Measurements from ENCODE around the gene USP47. TPM values are rescaled to one million over a fixed set of nuclear protein-coding genes. Genes with fewer than 3 reads are reported as not detected.

Gene USP47, protein sequence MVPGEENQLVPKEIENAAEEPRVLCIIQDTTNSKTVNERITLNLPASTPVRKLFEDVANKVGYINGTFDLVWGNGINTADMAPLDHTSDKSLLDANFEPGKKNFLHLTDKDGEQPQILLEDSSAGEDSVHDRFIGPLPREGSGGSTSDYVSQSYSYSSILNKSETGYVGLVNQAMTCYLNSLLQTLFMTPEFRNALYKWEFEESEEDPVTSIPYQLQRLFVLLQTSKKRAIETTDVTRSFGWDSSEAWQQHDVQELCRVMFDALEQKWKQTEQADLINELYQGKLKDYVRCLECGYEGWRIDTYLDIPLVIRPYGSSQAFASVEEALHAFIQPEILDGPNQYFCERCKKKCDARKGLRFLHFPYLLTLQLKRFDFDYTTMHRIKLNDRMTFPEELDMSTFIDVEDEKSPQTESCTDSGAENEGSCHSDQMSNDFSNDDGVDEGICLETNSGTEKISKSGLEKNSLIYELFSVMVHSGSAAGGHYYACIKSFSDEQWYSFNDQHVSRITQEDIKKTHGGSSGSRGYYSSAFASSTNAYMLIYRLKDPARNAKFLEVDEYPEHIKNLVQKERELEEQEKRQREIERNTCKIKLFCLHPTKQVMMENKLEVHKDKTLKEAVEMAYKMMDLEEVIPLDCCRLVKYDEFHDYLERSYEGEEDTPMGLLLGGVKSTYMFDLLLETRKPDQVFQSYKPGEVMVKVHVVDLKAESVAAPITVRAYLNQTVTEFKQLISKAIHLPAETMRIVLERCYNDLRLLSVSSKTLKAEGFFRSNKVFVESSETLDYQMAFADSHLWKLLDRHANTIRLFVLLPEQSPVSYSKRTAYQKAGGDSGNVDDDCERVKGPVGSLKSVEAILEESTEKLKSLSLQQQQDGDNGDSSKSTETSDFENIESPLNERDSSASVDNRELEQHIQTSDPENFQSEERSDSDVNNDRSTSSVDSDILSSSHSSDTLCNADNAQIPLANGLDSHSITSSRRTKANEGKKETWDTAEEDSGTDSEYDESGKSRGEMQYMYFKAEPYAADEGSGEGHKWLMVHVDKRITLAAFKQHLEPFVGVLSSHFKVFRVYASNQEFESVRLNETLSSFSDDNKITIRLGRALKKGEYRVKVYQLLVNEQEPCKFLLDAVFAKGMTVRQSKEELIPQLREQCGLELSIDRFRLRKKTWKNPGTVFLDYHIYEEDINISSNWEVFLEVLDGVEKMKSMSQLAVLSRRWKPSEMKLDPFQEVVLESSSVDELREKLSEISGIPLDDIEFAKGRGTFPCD (N-terminal part only)
- polyA plus RNA-seq (ENCODE audit: insufficient read length in 10 of 10) = 10 to 100 TPM; 55.8 to 83.6 (median 68.4) TPM
- long read RNA-seq, donor 1, full-length matches to known transcripts = 6 of 32 reads
- long read RNA-seq, donor 1, partial matches to known transcripts = 26 of 32 reads
- long read RNA-seq, donor 1, other reads (novel, unspliced or antisense) = 0 of 32 reads
- long read RNA-seq, donor 2, partial matches to known transcripts = 26 of 26 reads
- long read RNA-seq, donor 2, other reads (novel, unspliced or antisense) = 0 of 26 reads
- long read RNA-seq, donor 3 = 0 reads
- long read RNA-seq, donor 4, partial matches to known transcripts = 7 of 8 reads
- long read RNA-seq, donor 4, other reads (novel, unspliced or antisense) = 0 of 8 reads
- long read RNA-seq, donor 5, full-length matches to known transcripts = 6 of 6 reads
- long read RNA-seq, donor 5, partial matches to known transcripts = 0 of 6 reads
- long read RNA-seq, donor 5, other reads (novel, unspliced or antisense) = 0 of 6 reads
- long read RNA-seq, donor 6, full-length matches to known transcripts = 4 of 55 reads
- long read RNA-seq, donor 6, partial matches to known transcripts = 51 of 55 reads
- long read RNA-seq, donor 6, other reads (novel, unspliced or antisense) = 0 of 55 reads
- long read RNA-seq, donor 7, full-length matches to known transcripts = 3 of 21 reads
- long read RNA-seq, donor 7, partial matches to known transcripts = 18 of 21 reads
- long read RNA-seq, donor 7, other reads (novel, unspliced or antisense) = 0 of 21 reads
- long read RNA-seq, donor 8, full-length matches to known transcripts = 2 of 17 reads
- long read RNA-seq, donor 8, partial matches to known transcripts = 15 of 17 reads
- long read RNA-seq, donor 8, other reads (novel, unspliced or antisense) = 0 of 17 reads
- long read RNA-seq, donor 9, full-length matches to known transcripts = 1 of 1 reads
- long read RNA-seq, donor 9, partial matches to known transcripts = 0 of 1 reads
- long read RNA-seq, donor 9, other reads (novel, unspliced or antisense) = 0 of 1 reads

GRCh38 chr11:11841723-11842420 is at the start of gene USP47:
Gene USP47, plus strand, starts transcription at chr11:11841972. Its CDS starts 214 bp downstream, at chr11:11842186.
- peak; percentile 91 to 97 (median 92) for DNase-seq

DNA sequence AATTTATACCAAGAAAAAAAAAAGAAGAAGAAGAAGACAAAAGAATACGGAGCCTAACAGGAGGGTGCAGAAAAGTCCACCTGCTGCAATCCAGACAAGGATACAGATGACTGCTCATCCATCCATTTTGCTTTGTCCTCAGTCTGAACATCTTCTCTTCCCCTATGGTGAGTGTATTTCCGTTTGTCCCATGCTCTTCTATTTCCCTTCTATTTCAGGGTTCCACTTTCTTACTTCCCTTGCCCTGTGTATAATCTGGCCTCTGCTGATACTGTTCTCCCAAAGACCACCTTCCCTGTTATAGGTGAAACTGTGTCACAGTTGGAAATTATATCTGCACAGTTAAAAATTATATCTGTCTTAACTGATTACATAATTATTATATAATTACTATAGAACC is 48.7 kb upstream of the USP47 start:
- DNase-seq = no peak

GRCh38 chr11:11798586-11799438 is 43.0 kb upstream of the USP47 start:
- DNase-seq = peak; percentile 52 to 81 (median 77)

- DNase-seq = no peak
These were observed 36.5 kb upstream of the USP47 start for GRCh38 chr11:11805228-11805627.

DNA sequence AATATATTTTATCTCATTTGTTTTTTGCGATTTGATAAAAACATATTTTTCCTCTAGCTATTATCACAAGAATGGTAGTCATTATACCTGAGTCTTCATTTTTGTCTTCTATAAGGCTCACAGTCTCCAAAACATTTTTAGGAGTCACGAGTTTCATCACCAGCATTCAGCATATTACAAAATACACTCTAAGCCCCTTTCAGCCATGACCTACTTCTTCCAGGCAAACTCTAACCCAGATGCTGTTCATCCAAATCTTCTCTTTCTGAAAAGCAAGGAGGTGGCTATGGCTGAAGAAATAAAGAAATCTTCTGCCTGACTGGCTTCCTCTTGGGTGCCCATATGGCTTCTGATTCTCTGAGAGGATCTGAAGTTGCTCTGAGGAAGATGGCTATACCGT is 35.7 kb upstream of the USP47 start:
- no peak for DNase-seq

DNA sequence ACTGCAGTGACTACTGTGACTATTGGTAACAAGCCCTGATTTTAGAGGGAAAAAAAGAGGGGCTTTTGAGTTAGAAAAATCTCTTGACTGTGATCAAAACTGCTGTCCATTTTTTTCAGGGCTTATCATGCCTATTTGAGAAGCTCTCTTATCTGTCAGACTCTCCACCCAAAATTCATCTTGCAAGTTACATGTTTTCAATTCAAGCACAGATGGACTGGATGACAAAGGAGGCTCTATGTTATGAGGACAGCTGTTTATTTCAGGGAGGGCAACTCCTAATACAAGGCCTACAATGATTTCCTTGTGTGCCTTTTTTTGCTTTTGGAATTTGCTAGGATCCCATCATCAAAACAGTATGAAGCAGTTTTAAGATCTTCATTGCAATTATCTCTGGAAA is 35.2 kb upstream of the USP47 start:
- peak in 1 of 3 donors; percentile 30 for DNase-seq

DNA sequence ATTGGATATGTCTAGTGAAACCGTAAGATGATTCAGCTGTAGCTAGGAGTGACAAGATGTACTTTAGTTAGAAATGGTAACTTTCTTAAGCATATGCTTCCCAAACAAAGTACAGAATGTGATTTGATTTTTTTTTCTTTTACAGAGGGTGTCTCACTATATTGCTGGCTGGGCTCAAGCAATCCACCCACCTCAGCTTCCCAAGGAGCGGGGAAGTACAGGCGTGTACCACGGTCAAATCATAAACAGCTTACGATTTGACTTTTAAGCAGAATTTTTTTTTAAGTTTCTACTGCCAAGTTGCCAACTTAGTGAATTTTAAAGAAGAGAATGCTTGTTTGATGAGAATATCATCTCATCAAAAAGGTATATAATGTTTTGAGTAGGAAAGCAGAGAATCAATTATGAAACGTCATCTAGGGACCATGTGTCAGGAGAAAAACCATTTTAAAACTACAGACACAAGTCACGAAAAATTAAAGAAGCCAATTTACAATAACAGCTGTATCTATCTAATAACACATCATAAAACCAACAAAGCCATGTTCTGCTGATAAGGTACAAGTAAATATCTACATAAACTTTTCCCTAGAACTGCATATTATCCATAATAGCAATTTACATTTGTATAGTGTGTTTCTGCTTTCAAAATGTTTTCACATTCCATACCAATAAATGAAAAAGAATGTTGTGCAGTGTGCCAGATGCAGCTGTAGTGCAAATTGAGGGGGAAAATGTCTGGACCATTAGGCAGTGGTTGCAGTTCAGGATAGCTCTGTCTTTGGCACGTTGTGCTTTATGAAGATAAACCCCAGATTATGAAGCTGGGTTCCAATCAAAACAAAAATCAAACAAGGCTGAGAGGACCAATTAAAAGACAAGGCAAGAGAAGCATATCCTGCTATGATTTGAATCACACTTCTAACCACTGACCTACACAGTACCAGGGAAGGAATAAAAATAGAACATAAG is 33.7 kb upstream of the USP47 start:
- no peak for DNase-seq

DNA sequence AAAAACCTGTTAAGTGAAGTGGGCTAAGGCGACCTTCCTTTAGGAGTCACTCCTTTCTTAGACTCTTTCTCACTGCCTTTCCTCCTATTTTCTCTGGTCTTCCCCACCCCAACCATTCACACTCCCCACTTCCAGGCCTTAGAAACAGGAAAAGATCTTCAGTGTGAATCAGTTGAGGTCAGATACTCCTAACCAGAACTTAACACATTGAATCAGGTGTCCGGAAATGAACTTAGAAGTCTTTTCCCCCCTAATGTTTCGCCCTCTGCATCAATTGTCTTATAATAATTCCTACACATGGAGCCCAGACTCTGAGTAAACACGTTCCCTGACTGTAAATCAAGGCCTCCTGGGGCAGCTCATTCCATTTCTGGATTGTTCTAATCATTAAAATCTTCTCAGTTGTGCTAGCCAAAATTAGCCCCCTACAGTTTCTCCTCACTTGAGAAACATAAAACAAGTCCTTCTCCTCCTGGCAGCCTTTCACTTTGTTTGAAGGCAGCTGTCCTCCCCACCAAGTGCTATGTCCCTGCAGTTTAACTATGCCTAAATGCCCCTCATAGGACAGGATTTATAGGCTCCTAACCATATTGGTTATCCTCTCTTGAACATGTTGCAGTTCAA is 32.7 kb upstream of the USP47 start:
- peak in 1 of 3 donors; percentile 39 for DNase-seq

DNA sequence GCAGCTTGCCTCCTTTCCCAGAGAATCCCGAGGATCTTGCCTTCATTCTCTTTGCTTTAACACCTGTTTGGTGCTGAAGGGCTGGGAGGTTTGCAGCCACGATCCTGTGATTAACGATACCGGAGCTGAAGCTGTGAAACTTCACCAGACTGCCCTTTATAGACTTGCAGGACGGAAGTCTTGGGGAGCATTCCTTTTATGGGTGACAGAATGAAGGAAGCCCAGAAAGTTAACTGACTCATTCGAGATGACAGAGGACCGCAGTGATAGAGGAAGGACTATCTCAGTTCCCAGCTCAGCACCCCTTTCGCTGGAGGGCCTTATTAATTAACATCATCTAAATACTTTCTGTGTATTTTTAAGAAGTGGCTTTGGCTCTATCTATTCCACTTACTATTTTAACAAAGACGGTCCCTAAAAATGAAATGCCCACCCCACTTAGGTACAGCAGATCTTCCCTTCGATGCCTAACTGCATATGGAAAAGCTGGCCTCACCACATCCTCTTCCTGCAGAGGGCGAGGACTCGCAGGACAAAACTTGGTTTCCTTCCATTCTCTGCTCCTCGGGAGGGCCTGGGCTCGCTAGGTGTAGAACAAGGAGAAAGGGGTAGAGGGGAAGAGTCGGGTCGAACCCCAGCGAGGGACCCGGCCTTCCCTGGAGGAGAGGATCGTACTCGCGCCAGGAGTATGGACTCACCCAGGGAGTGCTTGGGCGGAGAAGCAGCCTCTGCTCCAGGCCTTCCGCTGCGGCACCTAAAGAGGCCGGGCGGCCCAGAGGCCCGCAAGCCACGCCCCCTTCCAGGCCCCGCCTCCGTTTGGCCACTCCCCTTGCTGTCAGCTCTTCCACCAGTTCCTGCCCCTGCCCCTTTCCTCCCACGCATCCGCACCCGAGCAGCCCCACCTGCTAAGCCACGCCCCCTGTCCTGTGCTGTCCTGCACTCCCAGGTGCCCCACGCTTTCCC is 30.7 kb upstream of the USP47 start:
- DNase-seq = no peak

DNA sequence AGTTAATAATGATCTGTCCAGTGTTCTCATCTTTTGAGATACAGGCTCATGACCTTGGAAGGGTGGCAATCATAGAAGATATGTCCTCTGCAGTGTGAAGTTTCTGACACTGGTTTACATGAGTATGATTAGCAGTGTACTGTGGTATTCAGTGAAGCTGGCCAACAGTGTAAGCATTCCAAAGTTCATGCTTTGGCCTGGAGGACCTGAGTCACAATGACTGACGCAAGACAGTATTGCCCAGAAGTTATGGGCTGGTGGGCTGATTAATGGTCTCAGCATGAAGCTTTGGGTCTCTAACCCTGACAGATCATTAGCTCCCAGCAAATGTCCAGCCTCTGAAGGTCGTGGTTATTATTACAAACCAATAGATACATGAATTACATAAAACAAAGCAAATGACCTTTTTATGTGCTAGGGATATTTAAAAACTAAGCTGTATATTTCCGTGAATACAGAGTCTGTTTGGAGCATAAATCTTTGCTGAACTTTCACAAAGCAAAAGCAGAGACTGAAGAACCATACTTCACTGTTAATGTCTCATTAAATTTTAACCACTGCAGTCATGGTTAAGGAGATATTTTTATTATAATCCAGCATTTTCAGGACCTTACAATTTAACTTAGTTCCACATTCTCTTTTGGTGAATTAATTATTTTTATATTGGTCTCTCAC is 28.3 kb upstream of the USP47 start:
- DNase-seq = peak in 1 of 3 donors; percentile 61

DNA sequence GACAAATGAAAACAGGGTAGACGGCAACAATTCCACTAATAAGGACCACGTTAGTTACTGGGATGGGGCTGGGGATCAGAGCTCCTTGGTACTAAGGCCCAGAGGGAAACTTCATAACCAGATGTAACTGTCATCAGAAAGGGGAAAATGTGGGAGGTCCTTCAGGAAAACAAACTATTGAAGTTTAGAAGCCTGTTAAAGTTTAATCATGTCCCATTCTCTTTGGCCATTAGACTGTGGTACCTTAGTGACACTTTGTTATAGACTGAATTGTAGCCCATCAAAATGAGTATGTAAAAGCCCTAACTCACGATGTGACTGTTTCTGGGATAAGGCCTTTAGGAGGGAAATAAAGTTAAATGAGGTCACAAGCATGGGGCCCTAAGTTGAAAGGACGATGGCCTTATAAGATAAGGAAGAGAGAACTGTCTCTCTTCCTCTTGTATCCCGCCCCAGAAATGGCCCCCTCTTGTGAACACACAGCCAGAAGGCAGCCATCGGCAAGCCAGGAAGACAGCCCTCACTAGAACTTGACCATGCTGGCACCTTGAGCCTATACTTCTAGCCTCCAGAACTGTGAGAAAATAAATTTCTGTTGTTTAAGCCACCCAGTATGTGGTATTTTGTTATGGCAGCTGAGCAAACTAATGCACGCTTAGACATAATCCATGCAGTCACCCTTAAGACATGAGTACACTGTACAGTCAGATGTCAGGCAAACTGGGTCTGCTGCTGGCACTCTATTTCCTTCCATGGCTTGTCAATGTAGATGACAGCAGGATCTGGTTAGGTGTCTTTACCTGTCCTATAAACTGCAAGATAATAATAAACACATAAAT is 26.9 kb upstream of the USP47 start:
- DNase-seq = no peak

DNA sequence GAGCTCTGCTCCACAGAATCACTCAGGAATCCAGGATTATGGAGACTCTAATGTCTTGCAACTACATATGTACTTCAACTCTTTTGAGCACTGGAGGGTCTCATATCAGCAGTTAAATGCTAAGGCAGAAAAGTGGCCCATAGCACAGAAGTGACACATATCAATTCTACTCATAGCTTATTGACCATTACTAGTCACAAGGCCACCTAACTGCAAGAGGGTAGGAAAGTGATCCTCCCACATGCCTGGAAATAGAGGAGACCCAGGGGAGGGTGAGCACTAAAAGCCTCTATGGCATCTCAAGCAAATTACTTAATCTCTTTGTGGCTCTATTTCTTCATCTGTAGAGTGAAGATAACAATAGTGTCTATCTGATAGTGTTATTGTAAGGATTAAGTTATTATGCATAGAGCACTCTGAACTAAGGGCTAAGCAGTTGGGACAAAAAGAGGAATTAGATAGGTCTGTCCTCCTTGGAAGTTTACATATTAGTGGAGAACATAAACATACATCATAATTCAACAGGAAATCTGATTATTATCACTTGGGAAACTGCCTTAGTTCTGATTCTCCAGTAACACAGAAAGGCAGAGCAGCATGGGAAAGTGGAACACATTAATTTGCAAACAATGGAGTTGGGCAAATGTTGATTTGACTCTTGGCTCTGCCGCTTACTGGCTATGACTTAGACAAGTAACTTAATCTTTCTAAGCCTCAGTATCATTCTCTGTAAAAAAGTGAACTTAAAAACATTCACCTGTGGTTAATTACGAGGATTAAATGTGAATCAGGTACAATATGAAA is 25.1 kb upstream of the USP47 start:
- DNase-seq = no peak

DNA sequence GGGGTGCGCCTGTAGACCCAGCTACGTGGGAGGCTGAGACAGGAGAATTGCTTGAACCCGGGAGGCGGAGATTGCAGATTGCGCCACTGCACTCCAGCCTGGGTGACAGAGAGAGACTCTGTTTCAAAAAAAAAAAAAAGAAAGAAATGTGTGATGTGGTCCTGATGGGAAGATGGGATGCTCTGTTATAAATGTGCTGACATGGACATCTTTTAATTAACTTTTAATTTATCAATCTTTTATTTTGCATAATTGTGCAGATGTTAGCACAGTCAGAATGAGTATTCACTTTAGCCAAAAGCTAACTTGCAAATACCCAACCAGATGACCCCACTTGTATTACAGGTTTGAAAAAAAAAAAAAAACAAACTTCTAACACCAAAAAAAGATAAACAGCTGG is 23.8 kb upstream of the USP47 start:
- no peak for DNase-seq
